Activated effector memory CD4-positive, alpha-beta T cell treated with Interleukin-2 at 50 U/mL for 16 hours (primary cell): ENCODE results near the gene LMLN.
"Not testable (repeated sequence)": the region's sequence is repeated elsewhere in the genome, so short reads cannot be mapped to it uniquely, and the experiment has no call there.

Source experiments
- DNase-seq: peaks from one replicate; pipeline ENCODE4 v3.0.0-alpha.2; 2020

The LMLN gene

GRCh38 chr3:198081421-198081844 lies 121.4 kb downstream of the LMLN start:
- DNase-seq = no peak

- not testable (repeated sequence) for DNase-seq
Observed at GRCh38 chr3:198082226-198082625, 122.2 kb downstream of the LMLN start.

- no peak for DNase-seq
Observed at GRCh38 chr3:198088421-198088955, 128.5 kb downstream of the LMLN start.

- no peak for DNase-seq
Observed at GRCh38 chr3:198090795-198091332, 130.8 kb downstream of the LMLN start.

GRCh38 chr3:198092276-198092675 lies 132.3 kb downstream of the LMLN start:
- no peak for DNase-seq

GRCh38 chr3:198093112-198093679 lies 133.2 kb downstream of the LMLN start:
- no peak for DNase-seq
